GM12878 (cell line): Measurements from ENCODE around the gene C11orf91. TPM values are rescaled to one million over a fixed set of nuclear protein-coding genes. Genes with fewer than 3 reads are reported as not detected.

ENCODE experiments used
- CHD1 ChIP-seq: IDR thresholded peaks from 2 replicates; pipeline ENCODE4 v1.6.1; 2012; ENCODE audit warnings: low read depth, low read length, improper control_type of control experiment
- FOXK2 ChIP-seq: fragments of 450-650 bp; IDR thresholded peaks from 2 replicates; pipeline ENCODE4 v1.6.1; 2017; ENCODE audit warnings: mild to moderate bottlenecking, moderate library complexity
- GABPA ChIP-seq: IDR thresholded peaks from 2 replicates; pipeline ENCODE4 v1.6.1; 2014; ENCODE audit warnings: antibody characterized with exemption, low read depth, mild to moderate bottlenecking, inconsistent platforms
- JUND ChIP-seq: IDR thresholded peaks from 2 replicates; pipeline ENCODE4 v1.6.1; 2012; ENCODE audit warnings: low read depth, mild to moderate bottlenecking, low read length, improper control_type of control experiment, moderate library complexity
- MEF2A ChIP-seq: IDR thresholded peaks from 2 replicates; pipeline ENCODE4 v1.6.1; 2011; ENCODE audit warnings: low read depth, mild to moderate bottlenecking, low read length, moderate library complexity; ENCODE audit not compliant: insufficient read depth
- POLR2A ChIP-seq: IDR thresholded peaks from 2 replicates; pipeline ENCODE4 v1.6.1; 2011; ENCODE audit warnings: low read depth, mild to moderate bottlenecking, low read length
- polyA plus RNA-seq, 11 experiments: library from polyadenylated mRNA; depleted of rRNA in 4 of 11; unstranded in 6 of 11; stranded (reverse) in 5 of 11; fragments of >200 nt; fragmentation: Nextera tagmentation in 4 of 11; fragmentation: Illumina TruSeq in 1 of 11; extraction: Ambion mirVana in 4 of 11; extraction: Trizol in 1 of 11; gene quantifications; 1 replicate in 1 of 11; 2 replicates in 10 of 11; pipeline versions ENCODE4 v1.2.1 to v1.2.3, GENCODE V29; 2011 to 2016; ENCODE audit warnings: inconsistent platforms in 2 of 11, missing spikeins in 2 of 11, low read depth in 1 of 11
- total RNA-seq, 4 experiments: library from RNA; depleted of rRNA in 3 of 4; stranded (reverse); fragments of >200 nt in 3 of 4; fragmentation: Illumina TruSeq in 1 of 4; extraction: Trizol in 1 of 4; gene quantifications; 2 replicates each; pipeline versions ENCODE4 v1.2.1 to v1.2.3, GENCODE V29; 2013 to 2021
- TF ChIP-seq, protein P1 (sequence below): IDR thresholded peaks from 2 replicates; pipeline ENCODE4 v1.6.1; 2012; ENCODE audit warnings: improper control_type of control experiment, low read depth, low read length; ENCODE audit not compliant: insufficient replicate concordance
- TF ChIP-seq, protein P2 (sequence below): fragments of 450-650 bp; IDR thresholded peaks from 2 replicates; pipeline ENCODE4 v1.6.1; 2016; ENCODE audit warnings: mild to moderate bottlenecking
- TF ChIP-seq, protein P3 (sequence below): fragments of 150-350 bp; IDR thresholded peaks from 2 replicates; pipeline ENCODE4 v1.6.1; 2016; ENCODE audit warnings: low read depth, low read length

Gene C11orf91
- total and polyA plus RNA-seq, 10 of the 15 experiments (the other 5 are each of a cell fraction or from before 2014, with no cell fraction given): not detected

DNA sequence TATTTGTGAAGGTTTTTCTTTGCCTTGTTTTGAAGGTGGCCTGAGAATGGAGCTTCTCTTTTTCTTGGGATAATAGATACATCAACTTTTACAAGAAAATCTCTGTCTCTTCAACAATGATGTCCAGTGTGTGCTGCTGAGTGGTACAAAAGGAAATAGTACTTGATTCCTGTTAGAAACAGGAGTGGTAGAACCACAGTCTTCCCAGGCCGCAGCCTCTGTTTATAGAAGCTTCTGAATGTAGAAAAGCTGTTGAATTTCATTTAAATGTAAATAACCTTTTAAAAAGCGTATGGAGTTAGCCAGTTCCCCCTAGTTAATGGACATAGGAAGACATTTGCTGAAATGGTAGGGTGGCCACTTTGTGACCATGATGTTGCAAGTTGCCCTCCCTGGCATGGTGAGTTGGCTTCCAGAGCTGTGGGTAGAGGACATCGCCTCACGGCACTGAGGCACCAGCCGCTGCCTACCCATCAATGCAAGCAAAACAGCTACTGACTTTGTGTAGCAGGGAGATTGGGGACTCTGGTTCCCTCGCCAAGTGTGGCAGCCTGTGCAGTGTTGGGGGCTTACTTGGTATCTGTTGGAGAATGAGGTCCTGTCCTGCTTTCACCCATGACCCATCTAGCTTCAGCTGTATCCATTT, 31.6 kb downstream of the C11orf91 start (continued):
- TF ChIP-seq, protein P1, sequence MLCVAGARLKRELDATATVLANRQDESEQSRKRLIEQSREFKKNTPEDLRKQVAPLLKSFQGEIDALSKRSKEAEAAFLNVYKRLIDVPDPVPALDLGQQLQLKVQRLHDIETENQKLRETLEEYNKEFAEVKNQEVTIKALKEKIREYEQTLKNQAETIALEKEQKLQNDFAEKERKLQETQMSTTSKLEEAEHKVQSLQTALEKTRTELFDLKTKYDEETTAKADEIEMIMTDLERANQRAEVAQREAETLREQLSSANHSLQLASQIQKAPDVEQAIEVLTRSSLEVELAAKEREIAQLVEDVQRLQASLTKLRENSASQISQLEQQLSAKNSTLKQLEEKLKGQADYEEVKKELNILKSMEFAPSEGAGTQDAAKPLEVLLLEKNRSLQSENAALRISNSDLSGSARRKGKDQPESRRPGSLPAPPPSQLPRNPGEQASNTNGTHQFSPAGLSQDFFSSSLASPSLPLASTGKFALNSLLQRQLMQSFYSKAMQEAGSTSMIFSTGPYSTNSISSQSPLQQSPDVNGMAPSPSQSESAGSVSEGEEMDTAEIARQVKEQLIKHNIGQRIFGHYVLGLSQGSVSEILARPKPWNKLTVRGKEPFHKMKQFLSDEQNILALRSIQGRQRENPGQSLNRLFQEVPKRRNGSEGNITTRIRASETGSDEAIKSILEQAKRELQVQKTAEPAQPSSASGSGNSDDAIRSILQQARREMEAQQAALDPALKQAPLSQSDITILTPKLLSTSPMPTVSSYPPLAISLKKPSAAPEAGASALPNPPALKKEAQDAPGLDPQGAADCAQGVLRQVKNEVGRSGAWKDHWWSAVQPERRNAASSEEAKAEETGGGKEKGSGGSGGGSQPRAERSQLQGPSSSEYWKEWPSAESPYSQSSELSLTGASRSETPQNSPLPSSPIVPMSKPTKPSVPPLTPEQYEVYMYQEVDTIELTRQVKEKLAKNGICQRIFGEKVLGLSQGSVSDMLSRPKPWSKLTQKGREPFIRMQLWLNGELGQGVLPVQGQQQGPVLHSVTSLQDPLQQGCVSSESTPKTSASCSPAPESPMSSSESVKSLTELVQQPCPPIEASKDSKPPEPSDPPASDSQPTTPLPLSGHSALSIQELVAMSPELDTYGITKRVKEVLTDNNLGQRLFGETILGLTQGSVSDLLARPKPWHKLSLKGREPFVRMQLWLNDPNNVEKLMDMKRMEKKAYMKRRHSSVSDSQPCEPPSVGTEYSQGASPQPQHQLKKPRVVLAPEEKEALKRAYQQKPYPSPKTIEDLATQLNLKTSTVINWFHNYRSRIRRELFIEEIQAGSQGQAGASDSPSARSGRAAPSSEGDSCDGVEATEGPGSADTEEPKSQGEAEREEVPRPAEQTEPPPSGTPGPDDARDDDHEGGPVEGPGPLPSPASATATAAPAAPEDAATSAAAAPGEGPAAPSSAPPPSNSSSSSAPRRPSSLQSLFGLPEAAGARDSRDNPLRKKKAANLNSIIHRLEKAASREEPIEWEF: no peak
- TF ChIP-seq, protein P2, sequence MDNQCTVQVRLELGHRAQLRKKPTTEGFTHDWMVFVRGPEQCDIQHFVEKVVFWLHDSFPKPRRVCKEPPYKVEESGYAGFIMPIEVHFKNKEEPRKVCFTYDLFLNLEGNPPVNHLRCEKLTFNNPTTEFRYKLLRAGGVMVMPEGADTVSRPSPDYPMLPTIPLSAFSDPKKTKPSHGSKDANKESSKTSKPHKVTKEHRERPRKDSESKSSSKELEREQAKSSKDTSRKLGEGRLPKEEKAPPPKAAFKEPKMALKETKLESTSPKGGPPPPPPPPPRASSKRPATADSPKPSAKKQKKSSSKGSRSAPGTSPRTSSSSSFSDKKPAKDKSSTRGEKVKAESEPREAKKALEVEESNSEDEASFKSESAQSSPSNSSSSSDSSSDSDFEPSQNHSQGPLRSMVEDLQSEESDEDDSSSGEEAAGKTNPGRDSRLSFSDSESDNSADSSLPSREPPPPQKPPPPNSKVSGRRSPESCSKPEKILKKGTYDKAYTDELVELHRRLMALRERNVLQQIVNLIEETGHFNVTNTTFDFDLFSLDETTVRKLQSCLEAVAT: no peak
- TF ChIP-seq POLR2A (no peak), JUND (no peak), CHD1 (no peak), MEF2A (no peak), FOXK2 (no peak), GABPA (no peak)
- TF ChIP-seq, protein P3, sequence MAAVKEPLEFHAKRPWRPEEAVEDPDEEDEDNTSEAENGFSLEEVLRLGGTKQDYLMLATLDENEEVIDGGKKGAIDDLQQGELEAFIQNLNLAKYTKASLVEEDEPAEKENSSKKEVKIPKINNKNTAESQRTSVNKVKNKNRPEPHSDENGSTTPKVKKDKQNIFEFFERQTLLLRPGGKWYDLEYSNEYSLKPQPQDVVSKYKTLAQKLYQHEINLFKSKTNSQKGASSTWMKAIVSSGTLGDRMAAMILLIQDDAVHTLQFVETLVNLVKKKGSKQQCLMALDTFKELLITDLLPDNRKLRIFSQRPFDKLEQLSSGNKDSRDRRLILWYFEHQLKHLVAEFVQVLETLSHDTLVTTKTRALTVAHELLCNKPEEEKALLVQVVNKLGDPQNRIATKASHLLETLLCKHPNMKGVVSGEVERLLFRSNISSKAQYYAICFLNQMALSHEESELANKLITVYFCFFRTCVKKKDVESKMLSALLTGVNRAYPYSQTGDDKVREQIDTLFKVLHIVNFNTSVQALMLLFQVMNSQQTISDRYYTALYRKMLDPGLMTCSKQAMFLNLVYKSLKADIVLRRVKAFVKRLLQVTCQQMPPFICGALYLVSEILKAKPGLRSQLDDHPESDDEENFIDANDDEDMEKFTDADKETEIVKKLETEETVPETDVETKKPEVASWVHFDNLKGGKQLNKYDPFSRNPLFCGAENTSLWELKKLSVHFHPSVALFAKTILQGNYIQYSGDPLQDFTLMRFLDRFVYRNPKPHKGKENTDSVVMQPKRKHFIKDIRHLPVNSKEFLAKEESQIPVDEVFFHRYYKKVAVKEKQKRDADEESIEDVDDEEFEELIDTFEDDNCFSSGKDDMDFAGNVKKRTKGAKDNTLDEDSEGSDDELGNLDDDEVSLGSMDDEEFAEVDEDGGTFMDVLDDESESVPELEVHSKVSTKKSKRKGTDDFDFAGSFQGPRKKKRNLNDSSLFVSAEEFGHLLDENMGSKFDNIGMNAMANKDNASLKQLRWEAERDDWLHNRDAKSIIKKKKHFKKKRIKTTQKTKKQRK: no peak
- TF ChIP-seq, all 136 proteins: peak for 0
